ENCODE measurements around the gene RXRG.
"Not testable (repeated sequence)": the region's sequence is repeated elsewhere in the genome, so short reads cannot be mapped to it uniquely, and the experiment has no call there.

Gene RXRG
- total RNA-seq, result 0 reads per million in 2 donors

DNA sequence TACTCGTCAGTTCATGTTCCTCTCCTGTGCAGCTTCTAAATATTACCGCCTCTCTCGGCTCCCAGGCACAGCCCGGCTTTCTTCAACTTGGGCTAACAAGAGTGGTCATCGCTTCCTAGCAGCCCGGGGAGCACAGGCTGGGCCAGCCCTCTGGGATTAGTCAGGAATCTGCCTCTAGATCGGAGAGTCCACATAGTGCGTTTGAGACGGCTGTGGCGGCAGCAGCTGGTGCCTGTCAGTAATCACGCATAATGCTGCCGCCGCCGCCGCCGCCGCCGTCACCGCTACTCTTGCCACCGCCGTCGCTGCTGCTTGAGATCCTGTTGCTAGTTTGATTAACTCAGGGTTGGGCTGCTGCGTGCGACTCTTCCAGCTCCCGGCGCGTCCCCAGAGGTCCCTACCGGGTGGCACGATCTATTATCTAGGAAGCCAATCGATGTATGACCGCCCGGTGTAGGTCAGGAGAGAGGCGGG is at the start of gene RXRG:
Gene RXRG, minus strand, starts transcription at position 230 of the 474 bp plus-strand sequence. CDS start 233 bp downstream, outside the sequence.
- DNase-seq, result peak; percentile 2

DNA sequence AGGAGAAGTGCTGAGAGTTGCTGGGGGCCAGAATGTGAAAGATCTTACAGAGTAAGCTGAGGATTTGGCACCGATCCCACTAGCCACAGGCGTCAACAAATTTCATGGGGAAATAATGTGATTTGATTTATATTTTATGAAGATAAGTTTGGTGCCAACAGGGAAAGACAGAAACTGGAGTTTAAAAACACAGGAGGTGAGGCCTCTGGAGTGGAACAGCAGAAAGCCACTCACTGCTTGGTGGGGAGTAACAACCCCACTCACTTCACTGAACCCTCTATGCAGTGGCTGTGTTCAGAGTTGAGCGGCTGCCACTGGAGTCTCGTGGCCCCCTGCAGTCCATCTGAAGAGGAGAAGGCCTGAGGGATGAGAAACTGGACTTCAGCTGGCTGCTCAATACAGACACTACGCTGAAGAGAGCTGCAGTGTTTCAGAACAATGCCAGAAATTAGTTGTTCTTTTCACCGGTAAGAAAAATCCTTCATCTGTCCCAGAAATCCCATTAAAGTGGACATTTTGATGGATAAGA is 48.0 kb upstream of the RXRG start:
- DNase-seq, result no peak

DNA sequence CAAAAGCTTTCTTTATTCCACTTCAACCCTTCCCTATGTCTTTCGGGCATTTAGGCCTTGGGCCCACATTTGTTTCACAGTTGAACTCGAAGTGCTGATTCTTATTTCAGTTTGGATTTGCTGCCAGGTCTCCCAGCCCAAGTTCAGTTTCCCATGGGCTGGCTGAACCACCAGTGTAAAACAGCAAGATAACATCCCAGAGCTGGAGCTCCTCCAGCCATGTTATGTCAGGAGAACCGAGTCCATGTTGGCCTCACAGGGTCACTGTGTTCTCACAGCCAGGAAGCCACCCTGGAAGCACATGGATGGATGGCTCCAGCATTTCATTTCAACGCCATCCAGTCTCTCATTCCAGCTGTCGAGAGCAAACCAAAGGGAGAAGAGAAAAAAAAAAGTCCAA is 45.2 kb upstream of the RXRG start:
- DNase-seq, result no peak

GRCh38 chr1:165487921-165488320 is 43.0 kb upstream of the RXRG start:
- no peak for DNase-seq

- DNase-seq, result no peak
Measured at GRCh38 chr1:165486663-165487062, 41.7 kb upstream of the RXRG start.

- DNase-seq, result no peak
Measured at GRCh38 chr1:165485716-165486115, 40.8 kb upstream of the RXRG start.

DNA sequence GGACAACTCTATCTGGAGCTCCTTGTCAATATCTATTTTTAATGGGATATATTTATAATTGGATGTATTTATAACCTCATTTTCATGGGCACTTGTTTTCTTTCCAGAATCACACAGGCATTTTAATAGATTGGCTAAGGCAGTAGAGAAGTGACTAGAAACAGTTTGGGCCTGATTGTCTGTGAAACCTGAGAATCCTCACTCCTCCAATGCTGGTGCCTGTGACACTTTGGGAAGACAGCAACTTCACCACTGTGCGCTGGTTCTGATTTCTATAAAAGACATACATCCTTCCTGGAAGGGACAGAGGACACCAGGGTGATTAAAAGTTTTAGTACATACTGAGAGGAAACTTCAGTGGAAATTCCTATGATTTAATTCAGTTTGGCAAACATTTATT is 39.6 kb upstream of the RXRG start:
- no peak for DNase-seq

DNA sequence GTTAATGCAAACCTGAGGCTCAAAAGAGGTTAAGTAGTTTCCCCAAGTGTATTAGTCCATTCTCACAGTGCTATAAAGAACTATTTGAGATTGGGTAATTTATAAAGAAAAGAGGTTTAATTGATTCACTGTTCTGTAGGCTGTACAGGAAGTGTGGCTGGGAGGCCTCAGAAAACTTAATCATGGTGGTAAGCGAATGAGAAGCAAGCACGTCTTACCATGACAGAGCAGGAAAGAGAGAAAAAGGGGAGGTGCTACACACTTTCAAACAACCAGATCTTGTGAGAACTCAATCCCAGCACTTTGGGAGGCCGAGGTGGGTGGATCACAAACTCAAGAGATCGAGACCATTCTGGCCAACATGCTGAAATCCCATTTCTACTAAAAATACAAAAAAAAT is 38.5 kb upstream of the RXRG start:
- DNase-seq, result no peak

- DNase-seq, result no peak
Measured at GRCh38 chr1:165481820-165482532, 37.0 kb upstream of the RXRG start.

GRCh38 chr1:165476776-165477175 is 31.9 kb upstream of the RXRG start:
- no peak for DNase-seq

- no peak for DNase-seq
Measured at GRCh38 chr1:165474196-165474595, 29.3 kb upstream of the RXRG start.

- DNase-seq, result no peak
Measured at GRCh38 chr1:165473081-165473480, 28.2 kb upstream of the RXRG start.

DNA sequence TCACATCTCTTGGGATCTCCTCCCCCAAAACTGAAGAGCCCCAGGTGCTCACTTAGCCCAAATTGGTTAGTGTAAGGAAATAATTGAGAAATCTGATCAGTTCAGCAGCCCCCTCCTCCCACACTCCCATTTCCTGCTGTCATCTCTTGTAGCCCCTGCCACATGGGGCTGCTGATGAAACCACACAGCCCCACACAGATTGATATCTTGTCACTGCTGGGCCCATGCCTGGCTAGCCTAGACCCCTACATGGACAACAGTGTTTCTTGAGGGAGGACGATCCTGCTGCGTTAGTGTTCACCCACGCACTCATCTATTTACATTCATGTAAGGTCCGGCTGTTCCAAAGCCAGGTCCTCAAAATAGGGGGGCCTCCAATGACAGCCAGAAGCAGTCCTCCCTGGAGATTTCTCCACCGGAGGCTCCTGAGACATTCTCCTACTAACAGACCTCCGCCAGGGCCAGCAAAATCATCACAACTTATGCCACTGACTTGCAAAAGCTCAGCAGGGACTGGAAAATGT is 23.9 kb upstream of the RXRG start:
- DNase-seq, result no peak

DNA sequence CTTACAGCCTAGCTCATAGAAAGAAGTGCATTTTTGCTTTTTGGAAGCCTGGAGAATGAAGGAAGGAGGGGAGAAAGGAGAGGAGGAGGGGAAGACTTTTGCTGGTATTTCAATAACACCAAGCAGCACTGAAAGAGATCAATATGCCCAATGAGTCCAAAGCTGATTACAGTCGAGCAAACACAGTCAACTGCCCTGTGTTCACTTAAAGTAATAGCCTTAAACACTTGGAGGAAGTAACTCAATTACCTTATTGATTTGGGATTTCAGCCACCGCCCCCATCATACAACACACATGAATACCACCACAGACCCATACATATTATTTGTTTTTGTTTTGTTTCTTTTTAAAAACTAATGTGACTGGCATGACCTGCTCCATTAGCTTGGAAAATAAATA is 23.3 kb upstream of the RXRG start:
- no peak for DNase-seq

- no peak for DNase-seq
Measured at GRCh38 chr1:165467706-165468105, 22.8 kb upstream of the RXRG start.

DNA sequence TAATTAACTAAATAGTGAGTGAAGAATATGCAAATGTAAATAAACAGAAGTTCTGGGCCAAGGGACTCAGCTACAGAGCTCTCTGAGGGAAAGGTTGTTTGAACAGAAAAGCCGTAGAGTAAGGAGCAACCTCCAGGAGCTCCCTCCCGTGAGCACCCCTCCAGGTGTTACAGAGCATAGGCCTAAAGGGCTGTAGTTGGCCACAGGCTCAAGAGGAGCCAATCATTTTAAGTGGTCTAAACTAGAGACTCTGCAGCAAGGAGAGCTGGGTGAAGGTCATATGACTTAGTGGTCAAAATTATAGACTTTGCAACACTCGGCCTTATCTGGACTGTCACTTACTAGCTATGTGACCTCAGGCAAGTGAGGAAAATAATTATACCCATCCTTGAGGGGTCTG is 19.1 kb upstream of the RXRG start:
- no peak for DNase-seq

- DNase-seq, result not testable (repeated sequence)
Measured at GRCh38 chr1:165459683-165460082, 14.8 kb upstream of the RXRG start.

DNA sequence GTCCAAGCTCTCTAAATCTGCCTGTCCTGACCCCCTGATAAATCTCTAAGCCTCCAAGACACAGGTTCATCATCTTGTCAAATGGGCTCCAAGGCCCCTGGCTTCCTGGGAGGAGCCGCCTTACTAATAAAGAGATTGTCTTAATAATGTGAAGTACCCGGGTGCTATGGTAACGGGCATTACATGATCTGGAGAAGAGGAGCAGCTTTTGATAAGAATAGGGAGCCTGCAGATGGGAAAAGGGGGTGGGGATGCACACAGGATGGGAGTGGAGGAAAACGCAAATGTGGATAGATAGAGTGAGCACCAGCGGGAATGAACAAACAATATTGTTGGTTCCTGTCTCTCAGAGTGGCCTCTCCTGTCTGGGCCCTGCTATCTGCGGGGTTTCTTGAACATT is 11.9 kb upstream of the RXRG start:
- DNase-seq, result no peak

GRCh38 chr1:165456114-165456513 is 11.2 kb upstream of the RXRG start:
- no peak for DNase-seq

- DNase-seq, result no peak
Measured at GRCh38 chr1:165455111-165455510, 10.2 kb upstream of the RXRG start.

DNA sequence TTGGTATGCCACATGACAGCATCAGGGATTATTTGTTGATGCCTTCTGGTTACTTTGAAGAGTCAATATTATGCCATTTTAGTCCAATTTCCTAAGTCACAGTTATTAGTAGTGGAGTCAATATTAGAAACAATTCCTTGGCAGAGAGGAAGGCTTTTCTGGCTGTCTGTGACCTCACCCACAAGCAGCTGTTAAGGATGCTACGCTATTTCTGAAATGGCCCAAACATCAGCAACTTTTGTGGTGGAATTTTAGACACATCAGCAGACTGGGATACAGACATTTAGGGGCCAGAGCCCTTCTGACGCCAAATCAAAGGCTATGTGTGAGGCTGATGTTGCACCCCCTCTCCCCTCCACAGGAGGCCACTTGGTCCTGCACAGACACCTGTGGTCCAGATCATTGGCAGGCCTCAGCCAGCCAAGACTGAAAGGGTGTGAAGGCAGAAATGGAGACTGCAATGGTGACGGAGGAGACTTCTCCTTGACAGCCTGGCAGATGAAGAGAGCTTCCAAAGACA is 9.2 kb upstream of the RXRG start:
- DNase-seq, result no peak

GRCh38 chr1:165452336-165453130 is 7.6 kb upstream of the RXRG start:
- no peak for DNase-seq

DNA sequence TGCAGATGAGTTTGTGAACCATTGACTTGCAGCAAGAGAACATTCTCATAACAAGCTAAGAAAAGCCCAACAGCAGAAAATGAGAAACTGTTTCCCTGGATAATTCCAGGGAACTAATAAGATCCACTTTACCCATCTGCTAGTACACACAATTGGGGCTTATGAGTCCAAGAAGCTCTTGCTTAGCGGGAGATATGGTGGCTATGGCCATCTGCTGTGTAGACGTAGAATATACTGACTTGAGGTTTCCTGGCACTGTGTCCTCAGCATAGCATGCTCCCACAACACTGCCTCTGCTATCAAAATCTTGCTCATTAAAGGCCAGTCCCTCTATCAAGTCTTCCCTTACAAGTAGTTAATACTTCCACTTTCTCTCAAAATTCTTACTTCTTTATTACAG is 6.8 kb upstream of the RXRG start:
- DNase-seq, result no peak
